ENCODE data around the gene CIPC. TPM values are rescaled to one million over a fixed set of nuclear protein-coding genes. Genes with fewer than 3 reads are reported as not detected.

The CIPC gene
- total RNA-seq, 1 donor from 2014 or later = 70.3 TPM

DNA sequence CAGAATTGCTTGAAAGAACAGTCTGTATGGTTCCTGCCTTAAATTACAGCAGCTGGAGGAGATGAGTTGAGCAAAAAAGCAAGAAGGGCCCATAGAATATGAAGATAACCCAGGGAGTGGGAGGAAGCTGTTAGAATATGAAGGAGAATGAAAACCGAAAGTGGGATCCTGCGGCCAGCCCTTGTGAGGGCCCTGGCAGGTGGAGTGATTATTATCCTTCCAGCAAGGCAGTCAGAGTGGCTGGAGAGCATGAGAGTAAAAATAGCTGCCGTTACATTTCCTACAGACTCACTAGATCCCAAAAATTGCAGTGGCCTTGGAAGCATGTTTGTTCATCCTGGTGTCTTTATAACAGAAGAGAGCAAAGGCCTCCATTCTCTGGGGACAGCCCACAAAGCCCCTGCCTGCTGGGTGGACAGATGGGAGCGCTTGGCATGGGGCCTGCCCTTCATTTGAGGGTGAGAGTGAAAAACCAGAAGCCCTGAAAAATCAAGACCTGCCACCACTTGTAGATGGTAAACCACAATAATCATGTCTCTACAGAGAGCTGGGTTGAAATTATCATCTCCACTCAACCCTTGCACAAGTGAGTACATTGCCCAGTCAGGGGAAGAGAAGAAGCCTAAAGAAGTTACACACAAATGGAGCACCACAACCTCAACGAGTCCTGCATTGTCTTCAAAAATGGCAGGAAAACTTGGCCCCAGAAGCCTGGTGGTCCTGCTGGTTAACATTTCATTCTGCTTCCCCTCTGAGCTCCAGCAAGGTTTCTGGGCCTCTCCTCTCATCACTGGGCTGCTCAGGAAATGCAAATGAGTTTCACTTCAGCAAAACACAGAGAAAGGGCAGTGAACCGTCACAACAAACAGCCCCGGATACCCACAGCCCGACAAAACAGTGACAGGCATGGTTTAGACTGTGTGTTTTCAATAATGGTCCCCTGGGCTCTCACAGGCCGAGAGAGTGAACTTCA lies 23.0 kb downstream of the CIPC start:
- peaks cover 8% of the 10 kb centered on the region for H3K27me3 ChIP-seq (ENCODE audit: low read depth)
- peak overlapping the region; percentile 79 for H3K27ac ChIP-seq (replicated peaks)
- TF ChIP-seq, protein P1, sequence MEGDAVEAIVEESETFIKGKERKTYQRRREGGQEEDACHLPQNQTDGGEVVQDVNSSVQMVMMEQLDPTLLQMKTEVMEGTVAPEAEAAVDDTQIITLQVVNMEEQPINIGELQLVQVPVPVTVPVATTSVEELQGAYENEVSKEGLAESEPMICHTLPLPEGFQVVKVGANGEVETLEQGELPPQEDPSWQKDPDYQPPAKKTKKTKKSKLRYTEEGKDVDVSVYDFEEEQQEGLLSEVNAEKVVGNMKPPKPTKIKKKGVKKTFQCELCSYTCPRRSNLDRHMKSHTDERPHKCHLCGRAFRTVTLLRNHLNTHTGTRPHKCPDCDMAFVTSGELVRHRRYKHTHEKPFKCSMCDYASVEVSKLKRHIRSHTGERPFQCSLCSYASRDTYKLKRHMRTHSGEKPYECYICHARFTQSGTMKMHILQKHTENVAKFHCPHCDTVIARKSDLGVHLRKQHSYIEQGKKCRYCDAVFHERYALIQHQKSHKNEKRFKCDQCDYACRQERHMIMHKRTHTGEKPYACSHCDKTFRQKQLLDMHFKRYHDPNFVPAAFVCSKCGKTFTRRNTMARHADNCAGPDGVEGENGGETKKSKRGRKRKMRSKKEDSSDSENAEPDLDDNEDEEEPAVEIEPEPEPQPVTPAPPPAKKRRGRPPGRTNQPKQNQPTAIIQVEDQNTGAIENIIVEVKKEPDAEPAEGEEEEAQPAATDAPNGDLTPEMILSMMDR (IDR thresholded peaks at IDR 0.05; ENCODE audit: borderline replicate concordance) = no peak
- no peak for DNase-seq
- peaks cover 17% of the 10 kb centered on the region for H3K36me3 ChIP-seq
- intact Hi-C loops (cut with micrococcal nuclease) = no loop called here
- H3K4me1 ChIP-seq = peaks cover 71% of the 10 kb centered on the region
- H3K4me3 ChIP-seq = peak overlapping the region; percentile 33
- no peaks in the 10 kb centered on the region for H3K9me3 ChIP-seq (replicated peaks)

DNA sequence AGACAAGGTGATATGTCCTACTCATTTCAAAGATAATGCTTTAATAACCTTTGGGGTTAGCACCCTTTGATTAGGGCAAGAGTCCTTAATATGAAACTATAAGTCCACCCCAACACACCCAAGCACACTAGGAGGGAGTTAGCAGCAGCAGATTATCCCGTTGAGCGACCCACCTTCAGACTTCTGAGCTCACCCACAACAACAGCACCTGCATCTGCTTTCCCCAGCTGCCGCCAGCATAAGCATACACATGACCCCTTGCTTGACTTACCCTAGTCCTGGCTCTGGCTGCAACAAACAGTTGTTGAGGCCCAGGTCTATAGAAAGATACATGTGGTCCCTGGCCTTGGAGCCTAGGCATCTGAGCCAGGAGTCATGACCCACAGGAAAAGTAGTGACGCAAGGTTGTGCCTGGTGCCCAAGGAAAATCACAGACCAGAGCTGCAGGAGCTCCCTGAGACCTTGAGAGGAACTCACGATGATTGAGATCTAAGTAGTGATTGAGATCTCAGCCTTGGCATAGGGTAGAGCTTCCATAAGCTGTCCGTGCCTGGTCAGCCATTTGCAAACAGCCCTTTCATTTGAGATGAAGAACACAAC lies 24.6 kb downstream of the CIPC start:
- Histone ChIP-seq H3K27ac (replicated peaks) (peak overlapping the region; percentile 79), H3K27me3 (ENCODE audit: low read depth) (peaks cover 12% of the 10 kb centered on the region), H3K36me3 (peaks cover 8% of the 10 kb centered on the region), H3K4me3 (no peak overlapping the region), H3K4me1 (peaks cover 56% of the 10 kb centered on the region), H3K9me3 (replicated peaks) (no peaks in the 10 kb centered on the region)
- DNase-seq = no peak
- intact Hi-C loops (cut with micrococcal nuclease) = no loop called here
- TF ChIP-seq, protein P1 (IDR thresholded peaks at IDR 0.05; ENCODE audit: borderline replicate concordance) = no peak

DNA sequence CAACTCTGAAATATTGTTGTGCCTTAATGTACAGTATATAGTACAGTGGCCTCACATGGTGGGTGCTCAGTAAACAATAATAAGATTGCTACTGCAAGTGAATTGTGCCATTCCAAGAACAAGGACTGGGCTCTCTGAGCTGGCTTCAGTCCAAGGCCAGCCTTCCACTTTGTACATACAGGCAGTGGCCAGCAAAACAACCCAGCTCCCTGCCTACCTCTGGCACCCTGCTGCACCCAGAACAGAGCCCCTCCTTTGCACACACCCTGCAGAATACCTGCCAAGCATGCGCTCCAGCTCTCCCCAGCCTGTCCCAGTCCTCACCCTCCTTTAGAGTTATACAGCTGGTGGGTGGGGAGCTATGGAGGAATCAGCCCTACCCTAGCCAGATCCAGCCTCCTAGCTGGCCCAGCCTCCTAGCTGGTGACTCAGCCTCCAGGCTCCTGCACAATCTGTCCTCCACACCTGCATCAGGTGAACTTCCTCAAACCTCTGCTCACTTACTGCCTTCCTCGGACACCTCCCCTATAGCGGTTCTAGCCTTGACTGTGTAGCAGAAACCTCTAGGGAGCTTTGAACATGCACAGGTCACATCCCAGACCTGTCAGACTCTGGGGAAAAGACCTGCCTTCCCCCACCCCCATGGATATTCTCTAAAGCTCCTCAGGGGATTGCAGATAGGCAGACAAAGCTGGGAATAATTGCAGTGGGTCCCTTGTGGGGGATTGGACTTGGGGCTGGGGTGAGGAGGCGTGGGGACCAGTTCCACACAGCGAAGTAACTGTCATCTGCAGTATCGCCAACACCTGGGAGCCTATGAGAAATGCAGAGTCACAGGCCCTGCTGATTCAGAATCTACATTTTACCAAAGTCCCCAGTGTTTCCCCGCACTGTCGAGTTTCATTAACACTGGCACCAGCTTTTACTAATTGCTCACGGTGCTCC lies 25.6 kb downstream of the CIPC start:
- H3K36me3 ChIP-seq = peaks cover 8% of the 10 kb centered on the region
- peak overlapping the region; percentile 79 for H3K27ac ChIP-seq (replicated peaks)
- DNase-seq = peak; percentile 55
- TF ChIP-seq, protein P1 (IDR thresholded peaks at IDR 0.05; ENCODE audit: borderline replicate concordance) = no peak
- intact Hi-C loops (cut with micrococcal nuclease) = no loop called here
- peaks cover 12% of the 10 kb centered on the region for H3K27me3 ChIP-seq (ENCODE audit: low read depth)
- no peaks in the 10 kb centered on the region for H3K9me3 ChIP-seq (replicated peaks)
- peaks cover 55% of the 10 kb centered on the region for H3K4me1 ChIP-seq
- no peak overlapping the region for H3K4me3 ChIP-seq

DNA sequence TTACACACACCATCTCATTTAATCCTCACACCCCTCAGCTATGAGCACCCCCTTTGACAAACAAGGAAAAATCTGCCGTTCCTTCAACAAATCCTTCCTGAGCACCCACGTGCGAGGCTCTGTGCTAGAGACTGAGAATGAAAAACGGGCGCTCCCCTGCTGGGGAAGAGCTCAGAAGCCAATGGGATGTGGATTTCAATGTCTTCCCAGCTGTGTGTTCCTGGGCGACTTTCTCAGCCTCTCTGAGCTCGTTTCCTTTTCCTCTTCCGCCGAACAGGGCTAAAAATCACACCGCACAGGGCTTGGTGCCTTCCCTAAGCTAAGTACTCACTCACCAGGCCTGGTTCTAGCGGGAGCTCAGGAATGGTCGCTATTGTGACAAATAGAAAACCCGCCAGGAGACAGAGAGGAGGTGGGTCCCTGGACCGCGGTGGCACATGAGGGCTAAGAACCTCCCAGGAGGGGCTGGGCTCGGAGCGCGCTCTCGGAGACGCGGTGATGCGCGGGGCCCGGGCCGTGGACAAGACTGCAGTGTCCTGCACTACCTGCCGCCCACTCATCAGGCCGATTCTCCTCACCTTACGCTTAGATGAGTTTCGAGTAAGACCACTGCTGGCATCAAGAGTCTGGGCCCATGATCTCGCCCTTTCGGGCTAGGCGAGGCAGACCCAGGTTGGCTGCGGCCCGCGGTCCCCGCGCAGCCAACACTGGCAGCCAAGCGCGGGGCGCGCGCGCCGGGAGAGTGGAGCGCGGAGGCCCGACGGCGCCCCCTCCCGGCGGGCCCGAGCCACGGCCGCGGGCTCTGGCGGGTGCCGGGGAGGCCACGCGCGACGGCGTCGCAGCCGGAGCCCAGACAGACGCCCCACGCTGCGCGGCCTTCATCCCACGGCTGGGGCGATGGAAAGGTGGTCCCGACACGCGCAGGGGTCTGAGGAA lies 26.6 kb downstream of the CIPC start:
- peak overlapping the region; percentile 66 for H3K4me3 ChIP-seq
- H3K9me3 ChIP-seq (replicated peaks) = no peaks in the 10 kb centered on the region
- intact Hi-C loops (cut with micrococcal nuclease) = no loop called here
- TF ChIP-seq, protein P1 (IDR thresholded peaks at IDR 0.05; ENCODE audit: borderline replicate concordance) = peak; percentile 80
- H3K4me1 ChIP-seq = peaks cover 55% of the 10 kb centered on the region
- peaks cover 5% of the 10 kb centered on the region for H3K36me3 ChIP-seq
- DNase-seq = peak; percentile 46
- H3K27me3 ChIP-seq (ENCODE audit: low read depth) = peaks cover 12% of the 10 kb centered on the region
- no peak overlapping the region for H3K27ac ChIP-seq (replicated peaks)

Data from left ventricle myocardium inferior (tissue), 1 donor.